ENCODE results near the gene MRGPRD.

GRCh38 chr11:69010361-69010891 lies 29.6 kb upstream of the MRGPRD start:
- TF ChIP-seq CTCF (conservative IDR thresholded peaks at IDR 0.05) (no peak), ZFX (IDR thresholded peaks at IDR 0.05) (no peak)
